WERI-Rb-1 (cell line): ENCODE results near the gene SPDYE3.
"Not testable (repeated sequence)": the region's sequence is repeated elsewhere in the genome, so short reads cannot be mapped to it uniquely, and the experiment has no call there.

Source experiments
- DNase-seq: peaks from one replicate; pipeline ENCODE4 v3.0.0-alpha.2; 2020
- H3K27ac ChIP-seq: fragments of 250-450 bp; sonication (Bioruptor Pico); 2 replicates; pipeline ENCODE4 v1.5.1; 2020; ENCODE audit warnings: mild to moderate bottlenecking, moderate library complexity
- H3K27me3 ChIP-seq: fragments of 250-450 bp; sonication (Bioruptor Pico); 2 replicates; pipeline ENCODE4 v1.5.1; 2021; ENCODE audit warnings: mild to moderate bottlenecking, low read depth, moderate library complexity; ENCODE audit not compliant: insufficient read depth, severe bottlenecking
- H3K36me3 ChIP-seq: fragments of 250-450 bp; sonication (Bioruptor Pico); 2 replicates; pipeline ENCODE4 v1.5.1; 2020; ENCODE audit warnings: mild to moderate bottlenecking, moderate library complexity
- H3K4me3 ChIP-seq: 2 replicates; pipeline ENCODE4 v1.5.1; 2011; ENCODE audit warnings: low read depth, mild to moderate bottlenecking, control low read depth, low read length
- H3K9me3 ChIP-seq: fragments of 250-450 bp; sonication (Bioruptor Pico); 2 replicates; pipeline ENCODE4 v1.5.1; 2021; ENCODE audit warnings: mild to moderate bottlenecking, moderate library complexity; ENCODE audit not compliant: severe bottlenecking
- CTCF ChIP-seq: IDR thresholded peaks from 2 replicates; pipeline ENCODE4 v1.5.1; 2011; ENCODE audit warnings: low read depth, mild to moderate bottlenecking, control low read depth, inconsistent platforms, low read length

Gene SPDYE3

GRCh38 chr7:100342765-100343164 is 35.3 kb downstream of the SPDYE3 start:
- H3K36me3 ChIP-seq = peaks cover 26% of the 10 kb centered on the region
- no peak overlapping the region for H3K4me3 ChIP-seq
- H3K27ac ChIP-seq = no peak overlapping the region
- no peak for TF ChIP-seq CTCF
- H3K27me3 ChIP-seq = no peaks in the 10 kb centered on the region
- H3K9me3 ChIP-seq = no peaks in the 10 kb centered on the region
- no peak for DNase-seq

- H3K27me3 ChIP-seq, H3K4me3 ChIP-seq, DNase-seq, H3K27ac ChIP-seq, H3K9me3 ChIP-seq: not testable (repeated sequence)
- H3K36me3 ChIP-seq = peaks cover 37% of the 10 kb centered on the region
Measured at GRCh38 chr7:100344124-100344559, 36.6 kb downstream of the SPDYE3 start.

GRCh38 chr7:100344560-100345287 is 37.2 kb downstream of the SPDYE3 start:
- H3K36me3 ChIP-seq = peaks cover 43% of the 10 kb centered on the region
- DNase-seq = peak; percentile 67
- peak; percentile 54 for TF ChIP-seq CTCF
- not testable (repeated sequence) for H3K4me3 ChIP-seq, H3K9me3 ChIP-seq, H3K27ac ChIP-seq, H3K27me3 ChIP-seq

GRCh38 chr7:100345288-100345672 is 37.8 kb downstream of the SPDYE3 start:
- not testable (repeated sequence) for H3K9me3 ChIP-seq, H3K27me3 ChIP-seq, H3K27ac ChIP-seq, H3K4me3 ChIP-seq
- DNase-seq = peak; percentile 63
- peak; percentile 45 for TF ChIP-seq CTCF
- H3K36me3 ChIP-seq = peaks cover 46% of the 10 kb centered on the region

GRCh38 chr7:100346921-100347320 is 39.4 kb downstream of the SPDYE3 start:
- H3K36me3 ChIP-seq = peaks cover 56% of the 10 kb centered on the region
- H3K27me3 ChIP-seq = no peaks in the 10 kb centered on the region
- H3K27ac ChIP-seq = no peak overlapping the region
- H3K4me3 ChIP-seq = no peak overlapping the region
- DNase-seq = no peak
- no peaks in the 10 kb centered on the region for H3K9me3 ChIP-seq
- no peak for TF ChIP-seq CTCF

- Histone ChIP-seq H3K36me3 (peaks cover 56% of the 10 kb centered on the region), H3K9me3 (no peaks in the 10 kb centered on the region), H3K4me3 (no peak overlapping the region)
Measured at GRCh38 chr7:100348805-100349204, 41.3 kb downstream of the SPDYE3 start.

More at GRCh38 chr7:100348805-100349204, 41.3 kb downstream of the SPDYE3 start:
- Histone ChIP-seq H3K27me3 (no peaks in the 10 kb centered on the region), H3K27ac (no peak overlapping the region)
- no peak for TF ChIP-seq CTCF
- no peak for DNase-seq
